Calu3 (cell line): ENCODE results near the gene LACTBL1. TPM values are rescaled to one million over a fixed set of nuclear protein-coding genes. Genes with fewer than 3 reads are reported as not detected.
A peak's percentile ranks its signal among the peaks of the same experiment; 100 is the strongest.

ENCODE experiments used
- BruUV-seq: library from RNA; stranded (reverse); fragments of 400-500 nt; replicated peaks from 2 replicates; lab custom pipeline; 2021; lab: Mats Ljungman, UMichigan
- CTCF ChIA-PET: fragments of 300-600 bp; sonication (Branson Sonifier 250); formaldehyde crosslinking; loops from one replicate; lab custom pipeline; 2022; ENCODE audit warnings: antibody characterized with exemption; lab: Charles Lee
- DNase-seq: peaks from one replicate; pipeline ENCODE4 v3.0.0; 2022
- H3K27ac Mint-ChIP-seq: one replicate; pipeline ENCODE4 v1.8.0; 2022; ENCODE audit warnings: mixed read lengths; ENCODE audit not compliant: unreplicated experiment
- H3K27me3 Mint-ChIP-seq: one replicate; pipeline ENCODE4 v1.8.0; 2022; ENCODE audit warnings: mixed read lengths; ENCODE audit not compliant: unreplicated experiment
- H3K36me3 Mint-ChIP-seq: one replicate; pipeline ENCODE4 v1.8.0; 2022; ENCODE audit warnings: mild to moderate bottlenecking, moderate library complexity, mixed read lengths; ENCODE audit not compliant: insufficient read depth, unreplicated experiment
- H3K4me1 Mint-ChIP-seq: one replicate; pipeline ENCODE4 v1.8.0; 2022; ENCODE audit warnings: mild to moderate bottlenecking, low read depth, mixed read lengths; ENCODE audit not compliant: unreplicated experiment
- H3K4me3 Mint-ChIP-seq: one replicate; pipeline ENCODE4 v1.8.0; 2022; ENCODE audit warnings: mild to moderate bottlenecking, low read depth, moderate library complexity, mixed read lengths; ENCODE audit not compliant: unreplicated experiment
- H3K9me3 Mint-ChIP-seq: one replicate; pipeline ENCODE4 v1.8.0; 2022; ENCODE audit warnings: low read depth, mixed read lengths; ENCODE audit not compliant: unreplicated experiment
- intact Hi-C: fragments of 100-400 bp; cut with micrococcal nuclease; formaldehyde crosslinking; loops from one replicate; pipeline ENCODE4 v1.10.0; 2022; ENCODE audit not compliant: unreplicated experiment
- total RNA-seq: library from RNA; stranded (reverse); gene quantifications from 2 replicates; pipeline ENCODE4 v1.2.3, GENCODE V29; 2022
- TF ChIP-seq, protein P1 (sequence below): fragments of 200-600 bp; IDR thresholded peaks from one replicate; pipeline ENCODE4 v1.8.0; 2022; ENCODE audit warnings: antibody characterized with exemption; ENCODE audit not compliant: unreplicated experiment

Gene LACTBL1
- total RNA-seq, 1 experiment from 2014 or later = not detected

DNA sequence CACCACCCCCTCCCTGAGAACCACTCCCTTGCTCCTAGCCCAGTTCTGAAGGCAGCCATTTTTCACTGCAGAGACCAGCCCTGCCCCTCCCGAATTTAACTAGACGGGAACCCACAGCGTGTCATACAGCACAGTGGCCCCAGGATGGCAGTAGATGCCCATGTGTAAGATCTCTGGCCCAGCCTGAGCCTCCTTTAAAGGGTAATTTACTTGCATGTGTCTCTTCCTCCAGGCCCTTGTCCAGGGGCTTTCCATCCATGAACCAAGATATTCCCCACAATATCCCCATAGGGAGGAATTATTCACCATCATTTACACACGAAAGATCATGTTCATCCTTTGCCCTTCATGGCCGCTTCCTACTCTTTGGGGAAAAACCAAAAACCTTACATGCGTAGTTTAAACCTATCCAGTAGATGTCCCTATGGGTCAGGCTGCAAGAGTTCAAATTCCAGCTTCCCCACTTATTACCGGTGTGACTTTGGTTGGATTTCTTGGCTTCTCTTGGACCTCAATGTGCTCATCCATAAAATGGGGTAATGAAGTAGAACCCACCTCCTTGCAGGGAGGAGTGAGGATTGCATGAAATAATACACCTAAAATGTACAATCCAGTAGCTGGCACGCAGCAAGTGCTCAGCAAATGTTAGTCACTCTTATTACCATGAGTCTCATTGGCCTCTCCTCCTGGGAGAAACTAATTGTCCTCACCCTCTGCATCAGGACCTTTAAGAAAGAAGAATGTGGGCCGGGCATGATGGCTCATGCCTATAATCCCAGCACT, 4.0 kb upstream of the LACTBL1 start:
- TF ChIP-seq, protein P1, sequence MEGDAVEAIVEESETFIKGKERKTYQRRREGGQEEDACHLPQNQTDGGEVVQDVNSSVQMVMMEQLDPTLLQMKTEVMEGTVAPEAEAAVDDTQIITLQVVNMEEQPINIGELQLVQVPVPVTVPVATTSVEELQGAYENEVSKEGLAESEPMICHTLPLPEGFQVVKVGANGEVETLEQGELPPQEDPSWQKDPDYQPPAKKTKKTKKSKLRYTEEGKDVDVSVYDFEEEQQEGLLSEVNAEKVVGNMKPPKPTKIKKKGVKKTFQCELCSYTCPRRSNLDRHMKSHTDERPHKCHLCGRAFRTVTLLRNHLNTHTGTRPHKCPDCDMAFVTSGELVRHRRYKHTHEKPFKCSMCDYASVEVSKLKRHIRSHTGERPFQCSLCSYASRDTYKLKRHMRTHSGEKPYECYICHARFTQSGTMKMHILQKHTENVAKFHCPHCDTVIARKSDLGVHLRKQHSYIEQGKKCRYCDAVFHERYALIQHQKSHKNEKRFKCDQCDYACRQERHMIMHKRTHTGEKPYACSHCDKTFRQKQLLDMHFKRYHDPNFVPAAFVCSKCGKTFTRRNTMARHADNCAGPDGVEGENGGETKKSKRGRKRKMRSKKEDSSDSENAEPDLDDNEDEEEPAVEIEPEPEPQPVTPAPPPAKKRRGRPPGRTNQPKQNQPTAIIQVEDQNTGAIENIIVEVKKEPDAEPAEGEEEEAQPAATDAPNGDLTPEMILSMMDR = peak; percentile 66
- CTCF ChIA-PET = interaction anchor here (0.7 to 1.2 kb wide), 2 partner anchors 80 to 208 kb away, joined by 3 to 4 read pairs; no protein-coding TSS in a partner anchor
- peak; percentile 68 for DNase-seq
- Mint-ChIP-seq H3K4me1 (peaks cover 26% of the 10 kb centered on the region), H3K9me3 (no peaks in the 10 kb centered on the region), H3K27ac (peak overlapping the region; percentile 47), H3K36me3 (no peaks in the 10 kb centered on the region), H3K27me3 (peaks cover 12% of the 10 kb centered on the region), H3K4me3 (no peak overlapping the region)
- BruUV-seq = no TSS peak
- intact Hi-C loops = loop anchor here (2.0 to 5.0 kb wide), 3 partner anchors 44 to 208 kb away; no protein-coding TSS in a partner anchor

DNA sequence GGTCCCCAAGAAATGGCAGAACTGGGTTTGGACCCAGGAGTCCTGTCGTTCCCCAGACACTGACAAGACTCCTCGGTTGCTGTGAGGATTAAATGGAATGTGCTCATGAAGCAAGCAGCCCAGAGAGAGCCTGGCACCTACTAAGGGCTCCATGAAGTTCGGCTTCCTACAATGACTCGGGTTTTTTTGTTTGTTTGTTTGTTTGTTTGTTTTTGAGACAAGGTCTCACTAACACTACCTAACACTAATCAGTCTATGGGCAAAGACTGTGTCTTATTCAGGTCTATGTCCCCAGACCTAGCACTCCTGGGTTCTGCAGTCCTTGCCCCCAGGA, 3.4 kb upstream of the LACTBL1 start:
- H3K4me3 Mint-ChIP-seq = no peak overlapping the region
- peaks cover 30% of the 10 kb centered on the region for H3K4me1 Mint-ChIP-seq
- no peaks in the 10 kb centered on the region for H3K36me3 Mint-ChIP-seq
- H3K9me3 Mint-ChIP-seq = no peaks in the 10 kb centered on the region
- intact Hi-C loops = loop anchor here (2.0 to 5.0 kb wide), 3 partner anchors 45 to 209 kb away; no protein-coding TSS in a partner anchor
- H3K27ac Mint-ChIP-seq = peak overlapping the region; percentile 47
- BruUV-seq = no TSS peak
- CTCF ChIA-PET = interaction anchor here (1.2 kb wide), 1 partner anchor 209 kb away, joined by 3 read pairs; no protein-coding TSS in a partner anchor
- DNase-seq = no peak
- TF ChIP-seq, protein P1 = no peak
- H3K27me3 Mint-ChIP-seq = peaks cover 17% of the 10 kb centered on the region

DNA sequence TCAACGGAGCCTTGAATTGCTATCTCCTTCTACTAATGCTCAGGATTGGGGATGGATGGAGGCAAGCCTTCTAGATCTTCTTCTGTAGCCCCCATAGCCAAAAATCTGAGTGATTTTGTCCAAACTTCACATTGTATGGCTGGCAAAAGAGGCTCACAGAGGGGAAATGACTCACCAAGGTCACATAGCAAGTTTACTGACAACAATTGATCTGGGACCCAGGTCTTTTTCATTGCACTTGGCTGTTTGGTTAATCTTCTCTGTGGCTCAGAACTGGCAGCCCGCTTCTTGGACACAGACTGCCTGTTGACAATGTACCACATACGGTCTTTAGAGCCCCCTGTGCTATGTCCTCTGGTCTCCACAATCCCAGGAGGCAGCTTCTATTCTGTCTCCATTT, 3.0 kb upstream of the LACTBL1 start:
- DNase-seq = no peak
- intact Hi-C loops = loop anchor here (2.0 to 5.0 kb wide), 3 partner anchors 45 to 209 kb away; no protein-coding TSS in a partner anchor
- peaks cover 21% of the 10 kb centered on the region for H3K27me3 Mint-ChIP-seq
- H3K9me3 Mint-ChIP-seq = no peaks in the 10 kb centered on the region
- BruUV-seq = no TSS peak
- H3K36me3 Mint-ChIP-seq = no peaks in the 10 kb centered on the region
- TF ChIP-seq, protein P1 = no peak
- no peak overlapping the region for H3K27ac Mint-ChIP-seq
- peaks cover 30% of the 10 kb centered on the region for H3K4me1 Mint-ChIP-seq
- CTCF ChIA-PET = interaction anchor here (1.4 kb wide), 1 partner anchor 209 kb away, joined by 4 read pairs; no protein-coding TSS in a partner anchor
- H3K4me3 Mint-ChIP-seq = no peak overlapping the region

DNA sequence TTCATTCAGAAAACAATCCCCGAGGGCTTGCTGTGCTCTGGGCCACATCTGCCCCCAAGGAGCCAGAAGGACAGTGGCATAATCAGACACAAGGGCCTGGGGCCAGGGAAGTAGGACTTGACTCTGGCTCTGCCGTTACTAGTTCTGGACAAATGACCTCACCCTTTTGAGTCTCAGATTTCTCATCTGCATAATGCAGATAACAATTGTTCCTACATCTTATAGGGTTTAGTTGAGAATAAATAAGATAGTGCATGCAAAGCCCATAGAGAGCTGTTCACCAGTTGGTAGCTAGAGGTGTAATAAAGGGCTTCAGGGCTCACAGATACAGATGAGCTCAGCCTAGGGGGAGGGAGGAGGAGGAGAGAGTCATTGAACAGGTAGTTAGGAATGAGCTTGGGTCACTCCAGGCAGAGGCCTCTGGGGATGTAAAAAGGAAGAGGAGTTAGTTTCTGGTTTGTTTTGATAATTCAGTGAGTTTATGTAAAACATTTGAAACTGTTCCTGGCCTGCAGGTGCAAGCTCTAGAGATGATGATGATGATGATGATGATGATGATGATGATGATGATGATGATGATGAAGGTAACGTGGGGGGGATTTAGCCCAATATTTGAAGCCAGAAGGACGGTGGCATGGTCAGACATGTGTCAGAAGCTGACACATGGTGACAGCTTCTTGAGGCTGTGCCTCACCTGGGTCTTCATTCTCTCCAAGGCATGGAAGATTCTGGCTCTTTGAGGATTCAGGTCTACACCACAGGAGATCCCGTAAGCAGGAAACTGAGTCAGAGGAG, 858 bp downstream of the LACTBL1 start:
- no peaks in the 10 kb centered on the region for H3K9me3 Mint-ChIP-seq
- no peak overlapping the region for H3K27ac Mint-ChIP-seq
- DNase-seq = no peak
- no TSS peak for BruUV-seq
- H3K27me3 Mint-ChIP-seq = peaks cover 56% of the 10 kb centered on the region
- CTCF ChIA-PET = interaction anchor here (0.6 to 1.1 kb wide), 3 partner anchors 184 to 302 kb away, joined by 3 to 6 read pairs (median 3); no protein-coding TSS in a partner anchor
- TF ChIP-seq, protein P1 = no peak
- H3K4me1 Mint-ChIP-seq = peaks cover 19% of the 10 kb centered on the region
- no peaks in the 10 kb centered on the region for H3K36me3 Mint-ChIP-seq
- intact Hi-C loops = no loop called here
- H3K4me3 Mint-ChIP-seq = no peak overlapping the region
